GM12872 (cell line): ENCODE measurements around the gene TNNT1.
A peak's percentile ranks its signal among the peaks of the same experiment; 100 is the strongest.

Source experiments
- TF ChIP-seq, protein P1 (sequence below): IDR thresholded peaks from 3 replicates; pipeline ENCODE4 v1.5.1; 2011; ENCODE audit warnings: low read depth, mild to moderate bottlenecking, low read length, moderate library complexity; ENCODE audit not compliant: insufficient read depth

Gene TNNT1

DNA sequence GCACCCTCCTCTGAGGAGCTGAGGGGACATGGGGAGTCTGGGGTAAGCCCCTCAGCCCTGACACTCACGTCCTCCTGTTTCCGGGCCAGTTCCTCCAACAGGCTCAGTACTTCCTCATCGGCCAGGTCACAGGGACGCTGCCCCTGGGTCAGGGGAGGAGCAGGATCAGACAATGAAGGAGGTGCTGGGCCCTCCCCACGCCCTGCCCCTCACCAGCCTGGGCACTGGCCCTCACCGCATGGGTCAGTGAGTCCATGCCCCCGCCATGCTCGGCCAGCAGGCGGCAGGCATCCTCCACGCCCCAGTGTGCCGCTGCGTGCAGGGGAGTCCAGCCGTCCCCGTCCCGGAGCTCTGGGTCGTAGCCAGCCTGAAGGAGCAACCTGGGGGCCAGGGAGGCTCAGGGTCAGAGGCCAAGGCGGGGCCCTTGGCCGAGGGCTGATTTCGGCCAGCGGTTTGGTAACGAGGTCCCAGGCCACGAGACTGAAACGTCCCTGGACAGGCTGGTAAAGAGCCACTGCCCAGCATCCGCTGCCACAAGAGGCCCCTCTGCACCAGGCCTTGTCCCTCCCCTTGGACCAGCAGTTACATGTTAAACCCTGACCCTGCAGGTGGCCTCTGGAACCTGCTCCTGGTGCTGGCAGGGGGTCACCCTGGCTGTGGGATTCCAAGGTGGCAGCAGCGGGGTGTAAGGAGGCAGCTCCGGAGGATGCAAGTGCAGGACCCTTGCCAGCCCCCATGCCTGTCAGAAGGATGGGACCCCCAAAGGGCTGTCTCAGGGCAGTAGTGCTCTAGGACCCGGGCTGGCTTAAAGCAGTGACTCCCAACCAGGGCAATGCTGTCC lies 50.1 kb downstream of the TNNT1 start:
- TF ChIP-seq, protein P1, sequence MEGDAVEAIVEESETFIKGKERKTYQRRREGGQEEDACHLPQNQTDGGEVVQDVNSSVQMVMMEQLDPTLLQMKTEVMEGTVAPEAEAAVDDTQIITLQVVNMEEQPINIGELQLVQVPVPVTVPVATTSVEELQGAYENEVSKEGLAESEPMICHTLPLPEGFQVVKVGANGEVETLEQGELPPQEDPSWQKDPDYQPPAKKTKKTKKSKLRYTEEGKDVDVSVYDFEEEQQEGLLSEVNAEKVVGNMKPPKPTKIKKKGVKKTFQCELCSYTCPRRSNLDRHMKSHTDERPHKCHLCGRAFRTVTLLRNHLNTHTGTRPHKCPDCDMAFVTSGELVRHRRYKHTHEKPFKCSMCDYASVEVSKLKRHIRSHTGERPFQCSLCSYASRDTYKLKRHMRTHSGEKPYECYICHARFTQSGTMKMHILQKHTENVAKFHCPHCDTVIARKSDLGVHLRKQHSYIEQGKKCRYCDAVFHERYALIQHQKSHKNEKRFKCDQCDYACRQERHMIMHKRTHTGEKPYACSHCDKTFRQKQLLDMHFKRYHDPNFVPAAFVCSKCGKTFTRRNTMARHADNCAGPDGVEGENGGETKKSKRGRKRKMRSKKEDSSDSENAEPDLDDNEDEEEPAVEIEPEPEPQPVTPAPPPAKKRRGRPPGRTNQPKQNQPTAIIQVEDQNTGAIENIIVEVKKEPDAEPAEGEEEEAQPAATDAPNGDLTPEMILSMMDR = 0 out of 3 replicates have a peak, but pooled peaks have one; percentile 7

DNA sequence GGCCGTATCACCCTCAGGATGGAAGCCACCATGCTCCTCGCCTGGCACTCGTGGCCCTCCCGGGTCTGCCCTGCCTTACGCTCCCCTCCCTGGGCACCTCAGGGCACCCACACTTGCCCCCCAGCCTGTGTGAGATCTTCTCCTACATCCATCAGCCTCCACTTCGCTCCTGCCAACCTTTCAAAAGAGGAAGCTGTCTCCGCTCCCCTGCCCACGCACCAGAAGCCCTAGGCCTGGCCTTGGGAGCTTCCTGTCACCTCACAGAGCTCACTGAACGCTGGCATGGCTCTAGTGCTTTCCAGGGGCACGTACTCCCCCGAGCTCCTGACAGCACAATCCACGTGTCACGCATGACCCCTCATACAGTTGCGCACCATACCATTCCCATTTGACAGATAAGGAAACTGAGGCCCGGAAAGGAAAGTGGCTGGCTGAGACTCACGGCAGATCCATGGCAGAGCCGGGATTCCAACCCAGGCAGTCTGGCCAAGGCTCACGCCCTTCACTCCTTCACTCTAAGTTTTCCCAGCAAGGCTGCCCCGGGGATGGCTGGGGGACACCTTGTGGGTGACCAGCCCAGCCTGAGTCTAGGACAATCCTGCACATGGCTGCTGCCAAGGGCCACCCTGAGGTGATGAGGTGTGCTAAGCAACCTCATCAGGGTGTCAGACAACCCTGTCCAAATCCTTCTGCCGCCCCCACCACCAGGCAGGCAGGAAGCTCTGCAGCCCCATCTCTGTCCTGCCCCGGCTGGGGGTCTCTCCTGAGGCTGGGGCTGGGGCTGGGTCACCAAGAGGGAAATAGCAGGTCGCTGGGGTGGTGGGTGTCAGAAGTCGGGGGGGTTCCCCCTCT lies 50.9 kb downstream of the TNNT1 start:
- TF ChIP-seq, protein P1 = no peak

DNA sequence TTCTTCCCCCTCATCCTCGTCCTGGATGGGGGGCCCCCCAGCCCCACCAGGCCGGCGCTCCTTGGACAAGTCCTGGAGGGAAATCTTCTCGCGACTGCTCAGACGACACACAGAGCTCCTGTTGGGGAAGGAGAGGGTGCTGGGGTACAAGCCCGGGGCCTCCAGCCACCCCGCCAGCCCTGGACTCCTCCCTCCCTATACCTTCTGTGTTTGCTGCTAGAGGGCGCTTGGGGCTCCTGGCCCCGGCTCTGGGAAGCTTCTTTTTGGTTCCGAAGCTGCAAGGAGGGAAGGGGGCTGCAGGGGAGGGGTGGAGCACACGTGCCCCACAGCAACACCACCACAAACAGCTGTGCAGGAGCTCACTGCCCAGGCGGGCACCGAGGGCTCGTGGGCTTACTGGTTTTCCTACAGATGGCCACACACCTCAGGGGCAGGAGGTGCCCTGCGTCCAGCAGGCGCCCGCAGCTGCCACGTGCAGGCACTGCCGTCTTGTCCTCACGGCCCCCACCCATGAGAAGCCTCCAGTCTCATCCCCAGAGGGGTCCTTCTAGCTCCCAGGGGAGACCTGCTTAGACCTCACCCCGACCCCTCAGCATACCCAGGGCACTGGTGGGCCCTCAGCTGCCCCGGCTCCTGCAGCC lies 52.8 kb downstream of the TNNT1 start:
- TF ChIP-seq, protein P1 = no peak

DNA sequence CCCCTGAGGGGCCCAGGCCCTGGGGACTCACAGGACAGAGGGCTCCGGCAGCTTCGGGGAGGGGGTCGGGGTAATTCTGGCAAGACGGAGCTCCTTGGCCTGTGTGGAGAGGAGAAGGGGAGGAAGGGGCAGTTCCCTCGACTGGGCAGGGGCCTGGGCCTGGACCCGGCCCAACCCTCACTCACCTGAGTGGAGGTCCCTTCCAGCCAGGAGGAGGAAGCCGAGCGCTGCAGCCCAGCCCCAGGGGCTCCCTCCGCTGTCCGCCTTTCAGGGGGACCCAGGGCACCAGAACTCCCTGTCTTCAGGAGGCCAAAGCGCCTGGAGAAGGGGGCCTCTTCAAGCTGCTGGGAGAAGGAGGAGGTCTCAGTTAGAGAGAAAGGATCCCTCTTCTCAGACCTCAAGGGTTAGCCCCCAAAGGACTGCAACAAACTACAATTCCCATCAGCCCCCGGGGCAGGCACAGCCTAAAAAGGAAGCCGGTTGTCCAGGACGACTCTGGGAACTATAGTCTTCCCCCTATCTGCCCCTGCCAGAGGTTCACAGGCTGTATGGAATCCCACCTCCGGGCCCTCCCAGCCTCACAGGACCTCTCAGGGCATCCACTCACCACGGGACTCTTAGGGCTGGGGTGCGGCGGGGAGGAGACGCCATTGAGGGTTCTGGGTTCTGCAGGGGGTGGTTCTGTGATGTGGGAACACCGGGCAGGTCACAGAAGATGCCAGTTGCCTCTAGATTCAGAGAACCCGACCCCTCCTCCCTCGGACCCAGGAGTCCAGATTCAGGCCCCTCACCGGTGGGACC lies 53.5 kb downstream of the TNNT1 start:
- TF ChIP-seq, protein P1 = no peak

DNA sequence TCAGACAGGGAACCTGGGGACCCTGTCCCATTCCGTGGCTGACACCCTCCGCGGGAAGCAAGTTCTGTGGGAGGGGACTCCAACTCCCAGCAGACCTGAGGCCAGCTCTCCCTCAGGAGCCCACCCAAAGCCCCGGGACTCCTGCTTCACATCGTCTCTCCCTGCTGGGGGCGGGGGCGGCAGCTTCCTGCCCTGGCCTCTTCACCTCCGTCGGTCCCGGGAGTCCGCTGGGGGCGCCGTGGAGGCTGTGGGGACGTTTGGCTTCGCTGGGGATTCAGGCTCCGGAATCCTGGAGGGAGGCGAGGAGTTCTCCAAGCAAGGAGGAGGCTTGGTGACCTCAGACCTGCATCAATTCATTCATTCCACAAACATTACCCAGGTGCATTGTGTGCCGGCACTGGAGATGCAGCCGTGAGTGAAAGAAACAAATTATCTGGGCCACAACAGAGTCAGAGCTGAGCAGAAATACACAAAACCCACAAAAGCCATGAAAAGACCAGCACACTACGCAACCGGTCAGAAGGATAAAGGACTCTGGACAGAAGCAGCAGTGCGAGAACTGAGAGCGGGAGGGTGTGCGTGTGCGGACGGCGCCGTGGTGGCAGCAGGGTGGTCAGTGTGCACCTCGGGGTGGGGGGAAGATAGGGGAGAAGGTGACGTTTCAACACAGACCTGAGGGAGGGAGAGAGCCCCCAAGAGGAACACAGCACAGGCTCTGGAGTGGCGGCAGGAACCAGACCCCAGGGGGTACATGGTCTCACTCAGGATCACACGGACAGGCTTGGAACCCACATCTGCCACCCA lies 54.3 kb downstream of the TNNT1 start:
- TF ChIP-seq, protein P1 = no peak

DNA sequence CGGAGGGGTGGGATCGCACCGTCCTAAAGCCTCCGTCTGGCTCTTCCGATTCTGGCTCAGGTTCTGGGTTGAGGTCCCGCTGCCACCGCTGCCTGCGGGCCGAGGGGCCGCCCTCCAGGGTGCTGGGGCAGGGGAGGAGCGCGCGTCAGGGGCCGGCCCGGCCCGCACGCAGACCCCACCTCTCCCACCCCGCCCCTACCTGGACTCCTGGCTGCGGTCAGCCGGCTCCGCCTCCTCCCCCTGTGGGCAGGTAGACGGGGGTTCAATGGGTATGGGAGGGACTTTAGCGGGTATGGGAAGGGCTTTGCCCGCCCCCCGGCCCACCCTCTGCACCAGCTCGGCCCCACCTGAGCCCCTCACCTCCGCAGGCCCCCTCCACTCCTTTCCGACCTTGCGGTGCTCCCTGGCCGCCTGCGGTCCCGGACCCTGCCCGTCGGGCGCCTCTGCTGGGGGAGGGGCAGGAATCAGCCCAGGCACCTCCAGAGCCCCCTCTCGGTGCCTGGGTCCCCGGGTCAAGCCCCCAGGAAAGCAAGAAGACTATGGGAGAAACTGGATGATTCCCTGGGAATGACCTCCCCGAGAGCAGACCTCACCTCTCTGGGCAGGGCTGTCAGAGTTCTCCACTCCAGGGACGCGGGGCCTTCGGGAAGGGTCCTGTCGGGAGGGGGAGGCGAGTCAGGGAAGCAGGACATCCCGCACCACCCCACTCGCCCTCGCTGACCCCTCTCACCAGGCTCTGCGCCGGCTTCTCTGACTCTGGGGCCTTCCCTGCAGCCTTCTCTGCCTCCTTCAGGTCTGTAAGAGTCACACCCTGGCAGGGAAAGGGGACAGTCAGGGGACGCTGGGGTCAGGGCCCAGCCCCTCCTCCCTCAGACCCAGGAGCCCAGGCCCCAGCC lies 56.3 kb downstream of the TNNT1 start:
- TF ChIP-seq, protein P1 = no peak
